NB4 (cell line): ENCODE data around the gene QRICH1.

ENCODE experiments used
- CTCF ChIP-seq: IDR thresholded peaks from one replicate; pipeline ENCODE4 v1.5.1; 2012; ENCODE audit warnings: low read depth, low read length
- TF ChIP-seq, protein P1 (sequence below): IDR thresholded peaks from 2 replicates; pipeline ENCODE4 v1.6.1; 2011; ENCODE audit warnings: low read depth, low read length

- TF ChIP-seq CTCF = no peak
- TF ChIP-seq, protein P1, sequence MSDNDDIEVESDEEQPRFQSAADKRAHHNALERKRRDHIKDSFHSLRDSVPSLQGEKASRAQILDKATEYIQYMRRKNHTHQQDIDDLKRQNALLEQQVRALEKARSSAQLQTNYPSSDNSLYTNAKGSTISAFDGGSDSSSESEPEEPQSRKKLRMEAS = peak; percentile 27; the same call in 1 of the 2 replicates
Observed at GRCh38 chr3:49021213-49021812, 72.6 kb downstream of the QRICH1 start.
